Stimulated activated memory B cell treated with anti-CD40 and anti-IgM and Interleukin-4, amounts not matched to agents 10 μg/mL and 1 μg/mL and 100 μg/mL, for 72 hours (primary cell): ENCODE results near the gene STRA8.

Experiments used
- ATAC-seq: fragments of 150-1000 bp; cut with Tn5 transposase; 2 replicates; pipeline ENCODE4 v1.10.0; 2021
- H3K27ac Mint-ChIP-seq: one replicate; pipeline ENCODE4 v1.8.0; 2022; ENCODE audit warnings: mild to moderate bottlenecking, mixed read lengths
- H3K27me3 Mint-ChIP-seq: one replicate; pipeline ENCODE4 v1.8.0; 2022; ENCODE audit warnings: mixed read lengths
- H3K36me3 Mint-ChIP-seq: one replicate; pipeline ENCODE4 v1.8.0; 2022; ENCODE audit warnings: mixed read lengths
- H3K4me1 Mint-ChIP-seq: one replicate; pipeline ENCODE4 v1.8.0; 2022; ENCODE audit warnings: mixed read lengths
- H3K4me3 Mint-ChIP-seq: one replicate; pipeline ENCODE4 v1.8.0; 2022; ENCODE audit warnings: mild to moderate bottlenecking, moderate library complexity, mixed read lengths
- H3K9me3 Mint-ChIP-seq: one replicate; pipeline ENCODE4 v1.8.0; 2022; ENCODE audit warnings: mixed read lengths

The STRA8 gene

GRCh38 chr7:135240441-135240840 is 6.8 kb downstream of the STRA8 start:
- no peak overlapping the region for H3K4me3 Mint-ChIP-seq
- H3K36me3 Mint-ChIP-seq = no peaks in the 10 kb centered on the region
- H3K27ac Mint-ChIP-seq = no peak overlapping the region
- H3K9me3 Mint-ChIP-seq = peaks cover 3% of the 10 kb centered on the region
- ATAC-seq = no peak
- H3K27me3 Mint-ChIP-seq = peaks cover 41% of the 10 kb centered on the region
- peaks cover 22% of the 10 kb centered on the region for H3K4me1 Mint-ChIP-seq

GRCh38 chr7:135242096-135242684 is 8.6 kb downstream of the STRA8 start:
- peaks cover 10% of the 10 kb centered on the region for H3K4me1 Mint-ChIP-seq
- peaks cover 3% of the 10 kb centered on the region for H3K9me3 Mint-ChIP-seq
- no peaks in the 10 kb centered on the region for H3K36me3 Mint-ChIP-seq
- H3K4me3 Mint-ChIP-seq = no peak overlapping the region
- peaks cover 43% of the 10 kb centered on the region for H3K27me3 Mint-ChIP-seq
- no peak overlapping the region for H3K27ac Mint-ChIP-seq
- ATAC-seq = no peak

GRCh38 chr7:135245226-135246190 is 11.9 kb downstream of the STRA8 start:
- Mint-ChIP-seq H3K4me1 (no peaks in the 10 kb centered on the region), H3K27ac (no peak overlapping the region), H3K9me3 (peaks cover 3% of the 10 kb centered on the region), H3K36me3 (no peaks in the 10 kb centered on the region), H3K4me3 (no peak overlapping the region), H3K27me3 (peaks cover 24% of the 10 kb centered on the region)
- ATAC-seq = no peak

GRCh38 chr7:135246191-135246825 is 12.7 kb downstream of the STRA8 start:
- H3K4me3 Mint-ChIP-seq = no peak overlapping the region
- H3K27ac Mint-ChIP-seq = no peak overlapping the region
- no peak for ATAC-seq
- H3K27me3 Mint-ChIP-seq = peaks cover 18% of the 10 kb centered on the region
- H3K4me1 Mint-ChIP-seq = no peaks in the 10 kb centered on the region
- peaks cover 3% of the 10 kb centered on the region for H3K9me3 Mint-ChIP-seq
- H3K36me3 Mint-ChIP-seq = no peaks in the 10 kb centered on the region

- Mint-ChIP-seq H3K4me1 (peaks cover 8% of the 10 kb centered on the region), H3K4me3 (no peak overlapping the region), H3K9me3 (no peaks in the 10 kb centered on the region), H3K27ac (no peak overlapping the region), H3K36me3 (no peaks in the 10 kb centered on the region), H3K27me3 (peaks cover 11% of the 10 kb centered on the region)
- ATAC-seq = no peak
These were observed 14.3 kb downstream of the STRA8 start for GRCh38 chr7:135247746-135248471.

GRCh38 chr7:135248546-135248945 is 14.9 kb downstream of the STRA8 start:
- H3K9me3 Mint-ChIP-seq = no peaks in the 10 kb centered on the region
- no peak overlapping the region for H3K27ac Mint-ChIP-seq

GRCh38 chr7:135251496-135252391 is 18.1 kb downstream of the STRA8 start:
- Mint-ChIP-seq H3K9me3 (no peaks in the 10 kb centered on the region), H3K36me3 (no peaks in the 10 kb centered on the region), H3K27ac (no peak overlapping the region), H3K27me3 (no peaks in the 10 kb centered on the region), H3K4me3 (no peak overlapping the region), H3K4me1 (peaks cover 8% of the 10 kb centered on the region)
- peak; percentile 71 for ATAC-seq

More at GRCh38 chr7:135248546-135248945, 14.9 kb downstream of the STRA8 start:
- Mint-ChIP-seq H3K4me1 (peaks cover 8% of the 10 kb centered on the region), H3K27me3 (peaks cover 11% of the 10 kb centered on the region), H3K36me3 (no peaks in the 10 kb centered on the region), H3K4me3 (no peak overlapping the region)
- ATAC-seq = no peak

- peaks cover 8% of the 10 kb centered on the region for H3K4me1 Mint-ChIP-seq
- H3K27me3 Mint-ChIP-seq = no peaks in the 10 kb centered on the region
- no peaks in the 10 kb centered on the region for H3K9me3 Mint-ChIP-seq
- H3K27ac Mint-ChIP-seq = peak overlapping the region; percentile 9
- ATAC-seq = no peak
- H3K4me3 Mint-ChIP-seq = no peak overlapping the region
- no peaks in the 10 kb centered on the region for H3K36me3 Mint-ChIP-seq
These were observed 20.5 kb downstream of the STRA8 start for GRCh38 chr7:135253851-135254771.

- Mint-ChIP-seq H3K4me1 (no peaks in the 10 kb centered on the region), H3K4me3 (no peak overlapping the region), H3K27ac (no peak overlapping the region), H3K27me3 (peaks cover 18% of the 10 kb centered on the region), H3K36me3 (no peaks in the 10 kb centered on the region), H3K9me3 (peaks cover 2% of the 10 kb centered on the region)
- ATAC-seq = no peak
These were observed 24.2 kb downstream of the STRA8 start for GRCh38 chr7:135257790-135258189.

GRCh38 chr7:135258585-135258984 is 24.9 kb downstream of the STRA8 start:
- Mint-ChIP-seq H3K9me3 (peaks cover 5% of the 10 kb centered on the region), H3K4me1 (no peaks in the 10 kb centered on the region), H3K36me3 (no peaks in the 10 kb centered on the region), H3K27ac (no peak overlapping the region), H3K4me3 (no peak overlapping the region), H3K27me3 (peaks cover 19% of the 10 kb centered on the region)
- ATAC-seq = no peak

- Mint-ChIP-seq H3K27ac (no peak overlapping the region), H3K9me3 (peaks cover 11% of the 10 kb centered on the region), H3K27me3 (peaks cover 19% of the 10 kb centered on the region), H3K36me3 (no peaks in the 10 kb centered on the region), H3K4me1 (no peaks in the 10 kb centered on the region), H3K4me3 (no peak overlapping the region)
- no peak for ATAC-seq
These were observed 26.1 kb downstream of the STRA8 start for GRCh38 chr7:135259702-135260101.

GRCh38 chr7:135260470-135260869 is 26.8 kb downstream of the STRA8 start:
- no peaks in the 10 kb centered on the region for H3K4me1 Mint-ChIP-seq

GRCh38 chr7:135260930-135261721 is 27.5 kb downstream of the STRA8 start:
- no peak for ATAC-seq
- Mint-ChIP-seq H3K27ac (no peak overlapping the region), H3K4me3 (no peak overlapping the region), H3K9me3 (peaks cover 14% of the 10 kb centered on the region), H3K27me3 (peaks cover 19% of the 10 kb centered on the region), H3K36me3 (no peaks in the 10 kb centered on the region), H3K4me1 (no peaks in the 10 kb centered on the region)

More at GRCh38 chr7:135260470-135260869, 26.8 kb downstream of the STRA8 start:
- no peak for ATAC-seq
- Mint-ChIP-seq H3K36me3 (no peaks in the 10 kb centered on the region), H3K9me3 (peaks cover 14% of the 10 kb centered on the region), H3K4me3 (no peak overlapping the region), H3K27me3 (peaks cover 19% of the 10 kb centered on the region), H3K27ac (no peak overlapping the region)
